NCI-H2196 (cell line): ENCODE data around the gene GMPR2.
"Not testable (repeated sequence)": the region's sequence is repeated elsewhere in the genome, so short reads cannot be mapped to it uniquely, and the experiment has no call there.

Experiments
- DNase-seq: peaks from one replicate; lab custom pipeline; 2025; ENCODE audit not compliant: unreplicated experiment; lab: John Stamatoyannopoulos, UW

The GMPR2 gene

GRCh38 chr14:24226473-24226872, 6.3 kb upstream of the GMPR2 start:
- no peak for DNase-seq

DNA sequence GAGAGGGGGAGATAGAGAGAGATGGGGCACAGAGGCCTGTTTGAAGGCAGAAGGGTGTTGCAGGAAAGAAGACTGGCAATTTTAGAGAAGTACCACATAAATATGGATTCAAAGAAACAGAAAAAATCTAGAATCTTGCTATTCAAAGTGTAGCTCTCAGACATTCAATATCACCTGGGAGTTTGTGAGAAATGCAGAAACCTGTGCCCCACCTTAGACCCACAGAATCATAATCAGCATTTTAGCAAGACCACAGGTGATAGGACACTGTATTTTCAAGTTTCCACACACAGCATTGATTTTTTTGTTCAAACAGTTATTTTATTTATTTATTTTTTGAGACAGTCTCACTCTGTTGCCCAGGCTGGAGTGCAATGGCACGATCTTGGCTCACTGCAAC, 3.8 kb upstream of the GMPR2 start:
- no peak for DNase-seq

GRCh38 chr14:24231263-24232120, 1.2 kb upstream of the GMPR2 start:
- DNase-seq, result no peak

- DNase-seq, result peak; percentile 87
These were observed 546 bp upstream of the GMPR2 start, which contains the start of gene NEDD8 for GRCh38 chr14:24232121-24232644. Gene NEDD8 (minus strand): TSS chr14:24232367. CDS start chr14:24232267, 100 bp downstream.

DNA sequence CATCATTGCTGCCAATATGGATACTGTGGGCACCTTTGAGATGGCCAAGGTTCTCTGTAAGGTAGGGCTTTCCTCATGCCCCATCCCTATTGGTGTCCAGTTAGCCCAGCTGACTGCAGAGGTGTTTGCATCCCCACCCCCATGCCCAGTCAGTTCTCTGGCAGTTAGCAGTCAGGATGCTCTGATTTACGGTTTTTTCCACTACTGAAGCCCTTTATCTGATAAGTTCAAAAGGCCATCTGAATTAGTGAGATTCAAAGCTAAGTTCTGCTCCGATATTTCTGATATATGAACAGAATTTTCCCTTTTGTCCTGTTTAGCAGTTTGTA, 773 bp downstream of the GMPR2 start:
- DNase-seq, result peak; percentile 34

- no peak for DNase-seq
These were observed 1.6 kb downstream of the GMPR2 start for GRCh38 chr14:24234095-24235005.

- DNase-seq, result no peak
These were observed 3.3 kb downstream of the GMPR2 start for GRCh38 chr14:24235804-24236688.

DNA sequence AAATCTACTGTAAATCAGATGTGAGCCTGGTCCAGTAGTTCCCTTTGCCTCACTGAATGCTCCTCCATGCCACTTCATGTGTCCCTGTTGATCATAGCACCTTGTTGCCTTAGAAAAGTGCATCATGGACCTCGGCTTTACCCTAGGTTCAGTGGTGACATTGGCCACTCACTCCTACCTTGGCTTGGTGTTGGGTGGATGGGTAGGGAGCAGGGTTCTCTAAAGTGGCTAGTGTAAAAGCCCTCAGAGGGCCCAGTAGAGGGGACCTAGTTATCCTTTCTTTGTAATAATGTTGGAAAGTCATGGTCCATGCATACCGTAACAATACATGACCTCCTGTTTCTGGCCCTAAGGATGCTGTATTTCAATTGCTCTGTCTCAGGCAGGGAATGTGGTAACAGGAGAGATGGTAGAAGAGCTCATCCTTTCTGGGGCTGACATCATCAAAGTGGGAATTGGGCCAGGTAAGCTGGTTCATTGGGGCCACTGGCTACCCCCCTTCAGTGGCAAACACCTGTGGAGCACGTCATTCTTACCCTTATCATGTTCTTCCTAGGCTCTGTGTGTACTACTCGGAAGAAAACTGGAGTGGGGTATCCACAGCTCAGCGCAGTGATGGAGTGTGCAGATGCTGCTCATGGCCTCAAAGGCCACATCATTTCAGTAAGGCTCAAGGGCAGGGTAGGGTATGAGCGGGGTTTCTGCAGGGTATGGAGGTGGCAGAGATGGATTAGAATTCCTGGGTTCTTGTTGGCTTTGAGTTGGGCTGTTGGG, 4.1 kb downstream of the GMPR2 start:
- DNase-seq, result no peak

- DNase-seq, result no peak
These were observed 4.8 kb downstream of the GMPR2 start for GRCh38 chr14:24237463-24237955.

DNA sequence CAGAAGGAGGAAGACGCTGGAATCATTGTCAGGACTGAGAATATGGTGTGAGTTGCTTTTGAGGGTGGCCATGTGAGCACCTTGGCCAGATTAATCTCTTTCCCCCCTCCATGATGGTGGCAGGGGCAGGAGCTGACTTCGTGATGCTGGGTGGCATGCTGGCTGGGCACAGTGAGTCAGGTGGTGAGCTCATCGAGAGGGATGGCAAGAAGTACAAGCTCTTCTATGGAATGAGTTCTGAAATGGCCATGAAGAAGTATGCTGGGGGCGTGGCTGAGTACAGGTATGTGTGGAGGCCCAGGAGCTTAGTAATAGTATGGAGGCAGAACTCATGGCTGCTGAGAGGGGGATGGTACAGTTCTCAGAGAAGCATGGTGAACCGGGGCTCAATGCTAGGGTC, 5.4 kb downstream of the GMPR2 start:
- no peak for DNase-seq

- DNase-seq, result no peak
These were observed 5.9 kb downstream of the GMPR2 start for GRCh38 chr14:24238527-24239037.

DNA sequence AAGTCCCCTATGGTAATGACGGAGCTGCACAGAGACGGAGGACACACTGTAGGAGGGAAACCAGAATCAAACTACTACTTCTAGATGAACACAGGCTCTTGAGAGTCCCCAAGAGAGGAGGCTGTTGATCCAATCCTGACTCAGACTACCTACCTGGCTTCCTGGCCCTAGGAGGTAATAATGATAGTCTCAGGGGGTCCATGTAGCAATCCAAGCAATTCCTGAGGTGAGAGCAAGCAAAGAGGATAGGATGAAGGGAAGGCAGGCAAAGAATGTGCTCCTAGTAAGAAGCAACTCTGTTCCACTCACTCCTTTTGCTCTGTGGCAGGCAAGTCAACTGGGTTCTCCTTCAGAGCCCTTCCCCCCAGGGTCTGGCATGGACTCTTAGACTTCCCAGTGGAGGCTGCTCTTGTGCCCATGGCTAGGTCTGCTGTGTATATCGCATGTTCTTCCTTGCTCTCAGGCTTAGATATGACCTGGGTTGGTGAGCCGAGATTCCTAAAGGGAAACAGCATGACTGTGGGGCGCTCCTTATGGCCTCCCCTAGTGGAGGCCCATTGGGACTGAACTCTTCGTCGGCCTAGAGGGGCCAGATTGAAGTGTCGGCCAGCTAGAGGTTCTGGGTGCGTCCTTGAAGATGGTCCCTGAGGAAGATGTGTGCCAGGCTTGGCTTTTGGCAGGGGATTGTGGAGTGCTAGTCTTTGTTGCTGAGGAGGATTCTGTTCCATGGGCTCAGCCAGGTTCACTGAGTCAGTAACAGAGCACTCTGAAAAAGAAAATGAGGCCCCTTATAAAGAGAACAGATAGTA, 7.6 kb downstream of the GMPR2 start:
- no peak for DNase-seq

DNA sequence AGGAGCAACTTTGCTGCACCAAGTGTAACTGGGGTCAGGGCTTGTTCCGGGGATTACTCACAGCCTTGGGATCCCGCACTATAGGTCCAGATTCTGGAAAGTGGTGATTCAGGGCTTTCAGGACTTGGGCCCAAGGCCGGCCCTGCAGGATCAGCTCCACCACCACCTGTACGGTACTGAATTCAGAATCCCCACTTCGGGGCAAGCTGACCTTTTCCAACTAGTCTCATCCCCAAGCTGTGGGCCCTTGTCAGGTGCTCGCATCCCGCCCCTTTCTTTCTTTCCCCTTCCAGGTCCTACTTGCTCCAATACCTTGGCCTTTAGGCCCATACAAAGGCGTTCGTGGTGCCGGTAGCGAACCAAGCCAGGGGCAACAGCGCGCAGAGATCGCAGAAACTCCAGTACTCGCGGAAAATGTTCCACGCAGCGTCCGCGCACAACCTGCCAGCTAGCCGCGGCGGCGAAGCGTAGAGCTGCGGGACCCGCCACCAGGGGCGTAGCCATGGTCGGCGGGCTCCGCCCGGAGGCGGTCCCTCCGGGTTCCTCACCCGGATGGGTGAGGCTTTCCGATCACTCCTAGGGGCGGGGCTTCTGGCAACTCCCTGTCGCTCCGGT, 9.2 kb downstream of the GMPR2 start:
- DNase-seq, result peak; percentile 93

DNA sequence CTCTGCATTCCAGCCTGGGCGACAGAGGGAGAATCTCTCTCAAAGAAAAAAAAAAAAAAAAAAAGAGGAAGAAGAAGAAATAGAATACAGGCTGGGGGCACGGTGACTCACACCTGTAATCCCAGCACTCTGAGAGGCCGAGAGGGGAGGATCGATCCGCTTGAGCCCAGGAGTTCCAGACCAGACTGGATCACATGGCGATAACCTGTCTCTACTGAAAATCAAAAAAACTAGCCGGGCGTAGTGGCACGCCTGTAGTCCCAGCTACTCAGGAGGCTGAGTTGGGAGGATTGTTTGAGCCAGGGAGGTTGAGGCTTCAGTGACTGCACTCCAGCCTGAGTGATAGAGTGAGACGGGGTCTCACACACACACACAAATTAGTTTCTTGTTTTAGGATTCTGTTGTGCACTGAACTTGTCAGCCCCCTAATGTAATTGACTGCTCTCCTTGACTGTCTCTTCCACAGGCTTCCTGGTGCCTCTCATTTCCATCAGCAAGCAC, 10.7 kb downstream of the GMPR2 start:
- DNase-seq, result no peak

GRCh38 chr14:24245350-24245749, 12.6 kb downstream of the GMPR2 start:
- DNase-seq, result not testable (repeated sequence)

DNA sequence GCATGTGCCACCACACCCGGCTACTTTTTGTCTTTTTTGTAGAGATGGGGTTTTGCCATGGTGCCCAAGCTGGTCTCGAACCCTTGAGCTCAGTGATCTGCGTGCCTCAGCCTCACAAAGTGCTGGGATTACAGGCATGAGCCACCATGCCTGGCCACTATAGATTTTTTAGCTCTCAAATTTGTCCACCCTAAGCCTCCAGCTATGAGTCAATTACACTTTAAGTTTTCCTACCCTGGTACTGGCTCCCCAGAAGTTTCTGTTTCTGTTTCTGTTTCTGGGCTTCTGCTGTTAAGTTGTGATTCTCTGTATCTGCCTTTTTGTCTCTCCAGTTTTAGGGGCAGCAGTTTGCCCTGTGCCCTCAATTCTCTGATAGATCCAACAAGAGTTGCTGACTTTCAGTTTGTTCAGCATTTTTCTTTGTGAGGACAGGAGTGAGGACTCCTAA, 14.1 kb downstream of the GMPR2 start:
- no peak for DNase-seq

DNA sequence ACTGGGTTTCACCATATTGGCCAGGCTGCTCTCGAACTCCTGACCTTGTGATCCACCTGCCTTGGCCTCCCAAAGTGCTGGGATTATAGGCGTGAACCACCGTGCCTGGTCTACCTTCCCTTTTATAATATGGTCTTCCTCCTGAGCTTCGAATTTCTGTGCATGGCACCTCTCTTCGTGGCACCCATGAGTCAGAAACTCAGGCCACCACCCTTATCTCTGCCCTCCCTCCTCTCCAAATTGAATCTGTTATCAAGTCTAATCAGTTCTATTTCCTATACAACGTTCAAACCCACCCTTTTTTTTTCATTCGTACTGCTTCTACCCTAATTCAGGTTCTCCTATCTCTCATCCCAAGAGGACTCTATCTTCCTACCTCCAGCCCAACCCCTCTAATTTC, 14.7 kb downstream of the GMPR2 start:
- no peak for DNase-seq
